Pancreas (tissue), 10 donors: ENCODE data around the gene LRIG1. TPM values are rescaled to one million over a fixed set of nuclear protein-coding genes. Genes with fewer than 3 reads are reported as not detected.

Experiments
- ATAC-seq, 4 donors: fragments of 200-7000 bp; cut with Tn5 transposase; one replicate each; pipeline versions ENCODE4 v1.8.0 to v1.9.1; 2020; ENCODE audit warnings: mild to moderate bottlenecking in 4 of 4, moderate library complexity in 4 of 4
- DNase-seq, 6 donors: peaks; one replicate each; pipeline ENCODE4 v3.0.0-alpha.2; 2020
- FAIRE-seq: peaks from 2 replicates; lab custom pipeline; 2012; peaks lifted over from hg19 to GRCh38; lab: Jason Lieb, UNC
- H3K27ac ChIP-seq, 4 donors: fragments of 200-600 bp; sonication (generic); 1 replicate in 3 of 4; 2 replicates in 1 of 4; pipeline versions ENCODE4 v1.5.0 to v1.8.0; 2020
- H3K27me3 ChIP-seq, 4 donors: fragments of 200-600 bp; one replicate each; pipeline ENCODE4 v1.8.0; 2021
- H3K36me3 ChIP-seq, 3 donors: fragments of 200-600 bp; sonication (generic) in 1 of 3; one replicate each; pipeline versions ENCODE4 v1.5.0 to v1.8.0; 2020 to 2021
- H3K4me1 ChIP-seq, 3 donors: fragments of 200-600 bp; one replicate each; pipeline ENCODE4 v1.8.0; 2021
- H3K4me3 ChIP-seq, 4 donors: fragments of 200-600 bp; sonication (generic) in 2 of 4; one replicate each; pipeline versions ENCODE4 v1.5.0 to v1.8.0; 2020 to 2021
- H3K9me3 ChIP-seq, 4 donors: fragments of 200-600 bp; one replicate each; pipeline ENCODE4 v1.8.0; 2021
- WGBS, 2 donors: extraction: QIAGEN DNeasy Blood & Tissue Kit; methylation state at CpG; one replicate each; pipeline ENCODE4 v1.1.7; 2013; 5-methylcytosine and 5-hydroxymethylcytosine counted together
- intact Hi-C, 3 donors: fragments of 100-400 bp; cut with DNase I; formaldehyde crosslinking; loops; one replicate each; pipeline versions ENCODE4 v1.11.1 to v1.14.2; 2022
- polyA plus RNA-seq, 2 donors: library from polyadenylated mRNA; stranded (reverse); fragments of 200-250 nt; gene quantifications; one replicate each; pipeline ENCODE4 v1.2.3, GENCODE V29; 2013
- total RNA-seq, 6 donors: library from RNA; stranded (reverse); fragmentation: NEBNext Ultra II Directional in 4 of 6; extraction: Animal tissue kit (Norgen Biotek cat#: 25700) in 4 of 6; gene quantifications; one replicate each; pipeline versions ENCODE4 v1.2.1 to v1.2.4, GENCODE V29; 2021 to 2023
- TF ChIP-seq, protein P1 (sequence below), 4 donors: fragments of 200-600 bp; sonication (generic) in 3 of 4; IDR thresholded peaks; one replicate each; pipeline versions ENCODE4 v1.5.0 to v1.8.0; 2021; ENCODE audit warnings: antibody characterized with exemption in 4 of 4
- donor health status: healthy with polysubstance abuse.
- donor health status: DM: no; HTN: no; CAD: no; lungs with moderate emphysema.
- donor health status: DM: no; HTN: no; CAD: no.
- donor health status: control.
- donor health status: control.
- donor health status: Bipolar disorder and iron deficiency.
- donor health status: DM: yes; HTN: yes; CAD: no.
- donor health status: DM: no; HTN: no; CAD: no.
- donor health status: DM: no; HTN: no; CAD: no.
- donor health status: DM: yes; HTN: yes; CAD: no.

LRIG1 gene
- total and polyA plus RNA-seq, 8 donors = 32.7 to 104 (median 68.0) TPM

DNA sequence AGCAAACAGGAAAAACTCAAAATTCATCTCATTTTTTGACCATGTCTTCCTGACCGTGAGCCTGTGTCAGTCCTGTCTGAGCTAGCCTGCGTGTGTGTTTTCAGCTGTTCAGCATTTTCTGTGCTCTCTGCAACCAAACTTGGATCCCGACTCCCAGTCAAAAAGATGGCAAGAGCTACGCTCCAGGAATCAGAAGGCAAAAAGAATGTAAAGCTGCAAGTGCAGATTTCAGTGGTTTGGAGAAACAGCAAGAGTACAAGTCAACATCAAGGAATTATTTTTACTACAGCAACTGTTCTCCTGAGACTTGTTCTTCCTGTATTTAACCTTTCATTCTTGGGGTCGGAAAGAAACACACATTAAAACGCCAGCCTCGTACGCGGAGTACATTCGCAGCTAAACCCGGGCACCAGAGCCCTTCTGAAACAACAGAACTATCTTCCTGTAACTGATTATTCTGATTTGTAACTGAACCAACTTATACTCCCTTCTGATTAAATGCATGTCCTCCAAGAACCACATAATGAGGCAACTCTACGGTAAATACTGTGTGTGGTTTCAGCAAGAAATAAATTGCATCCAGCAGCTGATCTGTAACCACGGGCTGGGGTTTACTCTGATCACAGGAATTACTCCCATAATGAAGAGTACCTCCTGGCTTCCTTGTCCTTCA lies 107.4 kb downstream of the LRIG1 start:
- H3K4me1 ChIP-seq = peaks cover 0 to 14% (median 5%) of the 10 kb centered on the region in 3 donors
- H3K27me3 ChIP-seq = no peaks in the 10 kb centered on the region
- intact Hi-C loops = no loop called here
- DNase-seq (no peak), FAIRE-seq (no peak), ATAC-seq (peak in 1 of 4 donors; percentile 13)
- H3K36me3 ChIP-seq = peaks cover 0 to 76% (median 19%) of the 10 kb centered on the region in 3 donors
- H3K4me3 ChIP-seq = no peak overlapping the region
- TF ChIP-seq, protein P1, sequence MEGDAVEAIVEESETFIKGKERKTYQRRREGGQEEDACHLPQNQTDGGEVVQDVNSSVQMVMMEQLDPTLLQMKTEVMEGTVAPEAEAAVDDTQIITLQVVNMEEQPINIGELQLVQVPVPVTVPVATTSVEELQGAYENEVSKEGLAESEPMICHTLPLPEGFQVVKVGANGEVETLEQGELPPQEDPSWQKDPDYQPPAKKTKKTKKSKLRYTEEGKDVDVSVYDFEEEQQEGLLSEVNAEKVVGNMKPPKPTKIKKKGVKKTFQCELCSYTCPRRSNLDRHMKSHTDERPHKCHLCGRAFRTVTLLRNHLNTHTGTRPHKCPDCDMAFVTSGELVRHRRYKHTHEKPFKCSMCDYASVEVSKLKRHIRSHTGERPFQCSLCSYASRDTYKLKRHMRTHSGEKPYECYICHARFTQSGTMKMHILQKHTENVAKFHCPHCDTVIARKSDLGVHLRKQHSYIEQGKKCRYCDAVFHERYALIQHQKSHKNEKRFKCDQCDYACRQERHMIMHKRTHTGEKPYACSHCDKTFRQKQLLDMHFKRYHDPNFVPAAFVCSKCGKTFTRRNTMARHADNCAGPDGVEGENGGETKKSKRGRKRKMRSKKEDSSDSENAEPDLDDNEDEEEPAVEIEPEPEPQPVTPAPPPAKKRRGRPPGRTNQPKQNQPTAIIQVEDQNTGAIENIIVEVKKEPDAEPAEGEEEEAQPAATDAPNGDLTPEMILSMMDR (IDR thresholded peaks at IDR 0.05) = no peak
- 72 to 80% methylated on average over 13 of the region's 13 CpGs for WGBS, 2 donors
- H3K27ac ChIP-seq = peak overlapping the region in 1 of 4 donors; percentile 14
- H3K9me3 ChIP-seq = no peaks in the 10 kb centered on the region

DNA sequence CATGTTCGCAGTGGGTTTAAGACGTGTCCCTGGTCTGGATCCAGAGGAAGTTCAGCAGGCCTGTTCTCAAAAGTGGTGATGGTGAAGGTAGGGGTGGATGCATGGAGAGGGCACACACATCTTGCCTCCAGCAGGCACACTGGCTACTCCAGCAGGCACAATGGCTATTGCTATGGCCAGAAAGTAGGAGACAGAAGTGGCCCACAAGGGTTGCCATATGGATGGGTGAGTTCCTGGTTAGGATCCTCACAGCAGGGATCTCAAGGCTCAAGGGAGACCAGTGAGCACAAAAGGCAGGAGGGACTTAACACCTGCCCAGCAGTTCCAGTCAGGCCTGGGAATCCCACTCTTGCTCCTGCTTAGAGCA lies 107.9 kb downstream of the LRIG1 start:
- Histone ChIP-seq H3K4me3 (no peak overlapping the region), H3K27ac (peak overlapping the region in 1 of 4 donors; percentile 10), H3K9me3 (no peaks in the 10 kb centered on the region), H3K36me3 (peaks cover 0 to 75% (median 15%) of the 10 kb centered on the region in 3 donors), H3K27me3 (no peaks in the 10 kb centered on the region), H3K4me1 (peaks cover 0 to 14% (median 3%) of the 10 kb centered on the region in 3 donors)
- WGBS, 2 donors = 84 to 96% methylated on average over 2 of the region's 2 CpGs
- FAIRE-seq = no peak
- intact Hi-C loops = no loop called here
- DNase-seq = no peak
- no peak for ATAC-seq
- TF ChIP-seq, protein P1 (IDR thresholded peaks at IDR 0.05) = no peak

DNA sequence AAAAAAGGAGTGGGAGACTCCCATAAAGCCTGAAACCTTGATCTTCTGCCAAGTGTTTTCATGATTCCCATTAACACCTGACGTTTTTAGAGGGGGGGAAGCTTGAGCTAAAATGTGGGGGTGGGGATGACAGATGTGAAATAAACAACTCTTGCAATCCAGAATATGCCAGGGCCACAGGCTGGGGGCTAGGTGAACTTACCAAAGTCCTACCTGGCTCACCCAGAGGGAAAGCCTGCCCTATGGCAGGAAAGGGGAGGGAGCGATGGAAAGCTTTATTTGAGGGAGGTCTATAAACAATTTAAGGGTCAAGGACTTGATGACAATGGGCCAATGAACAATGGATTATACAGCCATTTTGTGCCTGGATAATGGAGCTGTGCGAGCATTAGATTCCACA lies 108.3 kb downstream of the LRIG1 start:
- FAIRE-seq = no peak
- Histone ChIP-seq H3K9me3 (no peaks in the 10 kb centered on the region), H3K27ac (peak overlapping the region in 1 of 4 donors; percentile 10), H3K4me1 (peaks cover 0 to 14% (median 3%) of the 10 kb centered on the region in 3 donors), H3K27me3 (no peaks in the 10 kb centered on the region), H3K36me3 (peaks cover 0 to 70% (median 11%) of the 10 kb centered on the region in 3 donors), H3K4me3 (no peak overlapping the region)
- TF ChIP-seq, protein P1 (IDR thresholded peaks at IDR 0.05) = no peak
- DNase-seq = no peak
- intact Hi-C loops = no loop called here
- WGBS, 2 donors = 67 to 69% methylated on average over 3 of the region's 3 CpGs
- peak in 1 of 4 donors; percentile 4 for ATAC-seq

DNA sequence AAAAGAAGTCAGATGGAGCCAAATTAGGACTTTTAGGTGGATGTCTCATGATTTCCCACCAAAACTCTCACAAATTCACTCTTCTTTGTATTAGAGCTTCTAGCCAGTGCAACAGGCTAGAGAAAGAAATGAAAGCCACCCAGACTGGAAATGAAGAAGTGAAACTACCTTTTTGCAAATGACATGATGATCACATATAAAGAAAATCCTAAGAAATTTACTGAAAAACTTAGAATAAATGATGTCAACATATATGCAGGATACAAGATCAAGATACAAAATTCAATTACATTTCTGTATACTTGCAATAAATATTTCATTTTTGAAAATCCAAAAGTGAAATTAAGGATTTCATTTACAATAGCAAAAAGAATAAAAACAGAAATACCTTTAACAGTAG lies 110.8 kb downstream of the LRIG1 start:
- peaks cover 0 to 14% (median 3%) of the 10 kb centered on the region in 3 donors for H3K4me1 ChIP-seq
- H3K27ac ChIP-seq = no peak overlapping the region
- no peaks in the 10 kb centered on the region for H3K27me3 ChIP-seq
- no peaks in the 10 kb centered on the region for H3K9me3 ChIP-seq
- intact Hi-C loops = no loop called here
- TF ChIP-seq, protein P1 (IDR thresholded peaks at IDR 0.05) = no peak
- DNase-seq = no peak
- no peak for FAIRE-seq
- H3K4me3 ChIP-seq = no peak overlapping the region
- H3K36me3 ChIP-seq = peaks cover 4 to 61% (median 25%) of the 10 kb centered on the region in 3 donors
- no peak for ATAC-seq
